Activated effector memory CD4-positive, alpha-beta T cell treated with Interleukin-2 at 50 U/mL for 16 hours (primary cell): ENCODE measurements around the gene CPEB1.
"Not testable (repeated sequence)": the region's sequence is repeated elsewhere in the genome, so short reads cannot be mapped to it uniquely, and the experiment has no call there.

ENCODE experiments used
- DNase-seq: peaks from one replicate; pipeline ENCODE4 v3.0.0-alpha.2; 2020

The CPEB1 gene

DNA sequence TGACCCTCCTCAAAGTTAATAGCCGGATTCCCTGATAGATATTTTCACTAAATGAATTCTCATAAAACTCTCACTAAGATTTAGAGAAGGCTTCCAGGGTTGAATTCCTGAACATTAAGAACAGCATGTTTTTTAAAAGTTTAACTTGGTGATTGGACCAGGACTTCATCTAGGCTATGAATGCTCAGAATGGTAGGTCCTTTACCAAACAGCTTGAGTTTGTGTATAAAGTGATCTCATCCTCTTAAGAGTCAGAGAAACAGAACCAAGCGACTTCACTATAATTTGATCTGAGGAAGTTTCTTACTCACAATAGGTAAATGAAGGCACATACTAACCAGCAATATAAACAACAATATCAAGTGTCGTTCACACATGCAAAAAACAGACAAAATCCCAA, 143.1 kb downstream of the CPEB1 start:
- DNase-seq: not testable (repeated sequence)

DNA sequence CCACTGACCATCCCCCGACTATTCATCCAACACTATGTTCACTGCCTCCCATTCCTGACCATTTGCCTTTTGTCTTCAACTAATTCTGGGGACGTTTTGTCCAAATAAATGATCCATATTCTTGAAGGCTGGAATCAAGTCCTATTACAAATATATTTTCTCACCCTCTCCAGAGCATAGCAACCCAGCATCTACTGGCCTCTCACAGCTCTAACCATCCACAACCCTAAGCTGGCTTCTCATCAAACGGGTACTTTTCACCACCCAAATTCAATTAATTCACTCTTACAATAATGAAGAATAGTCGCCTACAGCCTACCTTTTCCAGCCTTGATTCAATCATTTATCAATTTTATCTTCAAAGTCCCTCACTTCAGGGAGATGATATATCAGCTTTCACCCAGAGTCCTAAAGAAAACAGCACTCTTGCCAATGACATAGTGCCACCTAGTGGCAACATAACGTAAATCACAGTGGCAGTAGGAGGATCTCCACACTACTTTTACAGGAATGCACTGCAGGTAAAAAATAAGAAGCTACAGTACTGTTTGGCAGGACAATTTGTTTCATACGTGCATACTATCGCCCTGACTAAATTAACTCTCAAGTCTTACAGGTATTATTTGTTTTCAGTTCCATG, 144.3 kb downstream of the CPEB1 start:
- DNase-seq: not testable (repeated sequence)

DNA sequence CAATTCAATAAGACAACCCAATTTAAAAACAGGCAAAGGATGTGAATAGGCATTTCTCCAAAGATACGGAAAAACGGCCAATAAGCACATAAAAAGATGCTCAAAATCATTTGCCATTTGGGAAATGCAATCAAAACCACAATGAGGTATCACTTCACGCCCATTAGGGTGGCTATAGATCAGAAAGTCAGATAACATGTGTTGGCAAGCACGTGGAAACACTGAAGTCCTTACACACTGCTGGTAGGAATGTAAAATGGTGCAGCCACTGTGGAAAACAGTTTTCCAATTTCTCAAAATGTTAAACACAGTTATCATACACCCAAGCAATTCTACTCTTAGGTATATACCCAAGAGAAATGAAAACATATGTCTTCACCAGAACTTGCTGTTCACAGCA, 146.4 kb downstream of the CPEB1 start:
- DNase-seq: not testable (repeated sequence)

DNA sequence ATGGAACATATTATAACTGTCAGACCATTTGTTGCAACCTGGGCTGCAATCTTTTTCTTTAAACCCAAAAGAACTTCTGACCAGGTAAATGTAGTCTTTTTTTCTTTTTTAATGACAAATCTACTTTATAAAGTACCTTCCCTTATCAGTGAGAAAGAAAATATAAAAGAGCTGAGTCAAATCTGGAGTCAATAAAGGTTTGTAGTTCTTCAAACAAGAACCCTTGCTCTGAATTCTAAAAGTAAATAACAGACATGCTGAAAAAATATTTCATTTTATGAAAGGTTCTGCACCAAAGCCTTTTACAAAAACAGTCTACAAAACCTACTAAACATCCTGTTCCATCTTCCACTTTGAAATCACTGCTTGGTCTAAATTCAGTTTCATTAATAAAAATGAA, 149.2 kb downstream of the CPEB1 start:
- DNase-seq: not testable (repeated sequence)
